Measurements from ENCODE around the gene VAT1L. TPM values are rescaled to one million over a fixed set of nuclear protein-coding genes. Genes with fewer than 3 reads are reported as not detected.

Gene VAT1L
- total RNA-seq, 2 donors from 2014 or later, result 0.05 to 4.4 TPM

DNA sequence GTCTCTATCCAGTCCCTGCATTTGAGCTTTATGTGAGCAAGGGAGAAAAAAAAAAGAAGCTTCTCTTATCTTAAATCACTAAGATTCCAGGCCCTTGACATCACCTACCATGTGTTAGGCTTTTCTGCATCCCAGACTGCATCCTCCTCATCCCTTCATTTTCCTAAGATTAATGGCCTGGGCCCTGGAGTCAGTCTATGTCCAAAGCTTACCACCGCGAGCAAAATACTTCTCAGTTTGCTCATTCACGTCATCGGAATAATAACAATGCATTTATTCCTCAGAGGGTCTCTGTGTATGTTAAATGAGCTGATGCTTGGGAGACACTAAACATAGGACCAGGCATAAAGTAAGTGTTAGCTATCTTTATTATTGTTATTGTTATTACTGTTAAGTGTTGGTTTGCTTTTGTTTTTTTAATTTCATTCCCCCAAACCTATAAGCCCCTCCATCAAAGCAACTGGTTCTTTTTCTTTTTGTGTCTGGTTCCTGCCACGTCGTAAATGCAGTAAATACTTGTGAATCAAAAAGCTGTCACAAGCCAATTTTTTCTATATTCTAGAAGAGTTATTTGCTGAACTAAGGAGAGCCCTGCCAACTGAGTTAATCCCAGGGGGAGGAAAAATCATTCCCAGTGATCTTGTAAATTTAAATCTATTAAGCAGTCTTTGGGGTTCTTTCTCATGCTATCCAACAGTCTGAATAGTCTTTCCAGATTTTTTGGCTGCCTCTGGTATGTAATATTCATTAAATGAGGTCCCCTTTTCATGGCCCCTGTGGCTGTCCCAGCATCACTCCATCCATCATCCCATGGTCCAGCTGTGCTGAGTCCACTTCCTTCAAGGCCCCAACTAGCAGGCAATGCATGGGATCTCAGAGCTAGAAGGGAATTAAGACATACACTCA lies 46.5 kb downstream of the VAT1L start:
- Histone ChIP-seq H3K4me3 (no peak overlapping the region), H3K36me3 (no peaks in the 10 kb centered on the region), H3K9me3 (no peaks in the 10 kb centered on the region), H3K27ac (no peak overlapping the region), H3K27me3 (replicated peaks; ENCODE audit: insufficient read depth) (peaks cover 3% of the 10 kb centered on the region), H3K4me1 (replicated peaks) (no peaks in the 10 kb centered on the region)
- TF ChIP-seq POLR2A (IDR thresholded peaks at IDR 0.05) (no peak), POLR2AphosphoS5 (IDR thresholded peaks at IDR 0.05) (no peak)
- TF ChIP-seq, protein P1, sequence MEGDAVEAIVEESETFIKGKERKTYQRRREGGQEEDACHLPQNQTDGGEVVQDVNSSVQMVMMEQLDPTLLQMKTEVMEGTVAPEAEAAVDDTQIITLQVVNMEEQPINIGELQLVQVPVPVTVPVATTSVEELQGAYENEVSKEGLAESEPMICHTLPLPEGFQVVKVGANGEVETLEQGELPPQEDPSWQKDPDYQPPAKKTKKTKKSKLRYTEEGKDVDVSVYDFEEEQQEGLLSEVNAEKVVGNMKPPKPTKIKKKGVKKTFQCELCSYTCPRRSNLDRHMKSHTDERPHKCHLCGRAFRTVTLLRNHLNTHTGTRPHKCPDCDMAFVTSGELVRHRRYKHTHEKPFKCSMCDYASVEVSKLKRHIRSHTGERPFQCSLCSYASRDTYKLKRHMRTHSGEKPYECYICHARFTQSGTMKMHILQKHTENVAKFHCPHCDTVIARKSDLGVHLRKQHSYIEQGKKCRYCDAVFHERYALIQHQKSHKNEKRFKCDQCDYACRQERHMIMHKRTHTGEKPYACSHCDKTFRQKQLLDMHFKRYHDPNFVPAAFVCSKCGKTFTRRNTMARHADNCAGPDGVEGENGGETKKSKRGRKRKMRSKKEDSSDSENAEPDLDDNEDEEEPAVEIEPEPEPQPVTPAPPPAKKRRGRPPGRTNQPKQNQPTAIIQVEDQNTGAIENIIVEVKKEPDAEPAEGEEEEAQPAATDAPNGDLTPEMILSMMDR (IDR thresholded peaks at IDR 0.05), result no peak
- intact Hi-C loops (cut with DNase I), result no loop called here
- DNase-seq (ENCODE audit: low spot score), result no peak
- 65% methylated on average over 6 of the region's 6 CpGs for WGBS

DNA sequence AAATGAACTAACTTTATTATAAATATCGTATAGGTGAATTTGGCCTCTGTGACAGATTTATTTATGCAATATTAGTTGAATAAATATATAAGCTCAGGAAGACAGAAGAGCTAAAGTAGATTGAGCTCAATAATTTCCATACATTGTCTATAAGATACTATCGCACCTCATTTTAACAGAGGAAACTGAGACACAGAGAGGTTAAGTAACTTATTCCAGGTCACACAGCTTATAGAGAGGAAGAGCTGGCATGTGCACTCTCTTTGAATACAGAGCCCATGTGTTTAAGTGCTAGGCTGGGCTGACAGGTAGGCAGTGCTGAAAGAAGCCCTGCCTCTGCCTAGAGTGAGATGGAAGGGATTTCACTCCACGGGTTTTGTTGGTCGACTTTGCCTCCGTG lies 48.4 kb downstream of the VAT1L start:
- H3K9me3 ChIP-seq, result no peaks in the 10 kb centered on the region
- H3K27ac ChIP-seq, result no peak overlapping the region
- H3K4me1 ChIP-seq (replicated peaks), result no peaks in the 10 kb centered on the region
- intact Hi-C loops (cut with DNase I), result no loop called here
- peaks cover 3% of the 10 kb centered on the region for H3K27me3 ChIP-seq (replicated peaks; ENCODE audit: insufficient read depth)
- DNase-seq (ENCODE audit: low spot score), result no peak
- no peaks in the 10 kb centered on the region for H3K36me3 ChIP-seq
- H3K4me3 ChIP-seq, result no peak overlapping the region
- no peak for TF ChIP-seq POLR2AphosphoS5 (IDR thresholded peaks at IDR 0.05)
- TF ChIP-seq, protein P1 (IDR thresholded peaks at IDR 0.05), result no peak
- TF ChIP-seq POLR2A (IDR thresholded peaks at IDR 0.05), result no peak
- 89% methylated on average over 5 of the region's 5 CpGs for WGBS

DNA sequence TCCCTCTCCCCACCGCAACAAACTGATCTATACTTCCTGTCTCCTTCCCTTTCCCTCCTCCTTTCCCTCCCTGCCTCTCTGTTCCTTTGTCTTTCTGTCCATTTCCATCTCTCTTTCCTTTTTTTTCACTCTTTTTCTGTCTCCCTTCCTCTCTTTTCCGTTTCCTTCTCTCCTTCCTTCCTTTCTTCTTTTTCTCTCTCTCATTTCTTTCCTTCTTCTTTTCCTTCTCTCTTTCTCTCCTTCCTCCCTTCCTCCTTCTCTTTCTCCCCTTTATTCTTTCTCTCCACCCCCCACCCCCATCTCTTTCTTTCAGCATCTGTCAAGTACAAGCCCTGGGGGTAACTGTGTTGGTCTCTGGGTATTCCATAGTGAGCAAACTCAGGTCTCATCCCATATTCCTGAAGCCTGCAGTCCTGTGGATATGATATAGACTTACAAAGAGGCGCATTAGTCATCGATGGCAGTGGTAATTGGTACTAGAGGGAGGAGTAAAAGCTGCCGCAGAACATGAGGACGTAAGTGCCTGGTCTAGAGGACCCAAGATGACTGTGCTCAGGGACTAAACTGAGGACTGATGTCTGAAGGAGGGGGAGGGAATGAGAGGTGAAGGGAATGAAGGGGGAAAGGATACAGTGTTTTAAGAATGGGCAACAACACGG lies 50.4 kb downstream of the VAT1L start:
- H3K36me3 ChIP-seq, result no peaks in the 10 kb centered on the region
- H3K27me3 ChIP-seq (replicated peaks; ENCODE audit: insufficient read depth), result no peaks in the 10 kb centered on the region
- H3K27ac ChIP-seq, result no peak overlapping the region
- no peak overlapping the region for H3K4me3 ChIP-seq
- H3K4me1 ChIP-seq (replicated peaks), result no peaks in the 10 kb centered on the region
- intact Hi-C loops (cut with DNase I), result no loop called here
- TF ChIP-seq POLR2A (IDR thresholded peaks at IDR 0.05) (no peak), POLR2AphosphoS5 (IDR thresholded peaks at IDR 0.05) (no peak)
- TF ChIP-seq, protein P1 (IDR thresholded peaks at IDR 0.05), result no peak
- H3K9me3 ChIP-seq, result no peaks in the 10 kb centered on the region
- DNase-seq (ENCODE audit: low spot score), result no peak
- WGBS, result 83% methylated on average over 7 of the region's 7 CpGs

DNA sequence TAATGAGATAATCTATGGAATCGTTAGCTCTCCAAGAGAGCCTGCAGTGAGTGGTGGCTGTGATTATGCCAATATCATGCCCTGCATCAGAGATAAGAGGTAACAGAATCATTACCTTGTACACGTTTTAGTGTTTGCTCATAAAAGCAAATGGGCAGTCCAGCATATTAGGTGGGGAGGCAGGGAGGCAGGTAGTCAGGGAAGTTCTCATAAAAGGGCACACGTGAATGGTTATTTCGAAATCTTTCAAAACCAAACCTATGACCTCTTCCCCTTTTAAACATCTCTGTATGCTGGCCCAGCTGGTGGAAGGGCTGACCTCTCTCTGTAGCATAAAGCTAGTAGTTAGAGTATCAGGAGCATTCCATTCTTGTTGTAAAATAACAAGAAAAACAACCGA lies 51.7 kb downstream of the VAT1L start:
- TF ChIP-seq POLR2A (IDR thresholded peaks at IDR 0.05), result no peak
- no peak for TF ChIP-seq POLR2AphosphoS5 (IDR thresholded peaks at IDR 0.05)
- TF ChIP-seq, protein P1 (IDR thresholded peaks at IDR 0.05), result no peak
- no peaks in the 10 kb centered on the region for H3K27me3 ChIP-seq (replicated peaks; ENCODE audit: insufficient read depth)
- DNase-seq (ENCODE audit: low spot score), result no peak
- H3K4me1 ChIP-seq (replicated peaks), result no peaks in the 10 kb centered on the region
- H3K4me3 ChIP-seq, result no peak overlapping the region
- 35% methylated on average over 5 of the region's 5 CpGs for WGBS
- no peaks in the 10 kb centered on the region for H3K9me3 ChIP-seq
- no peak overlapping the region for H3K27ac ChIP-seq
- H3K36me3 ChIP-seq, result no peaks in the 10 kb centered on the region
- intact Hi-C loops (cut with DNase I), result no loop called here

Measured in prostate gland (tissue), 2 donors.